Measurements from ENCODE around the gene EXOSC6. TPM values are rescaled to one million over a fixed set of nuclear protein-coding genes. Genes with fewer than 3 reads are reported as not detected.
"Not testable (repeated sequence)": the region's sequence is repeated elsewhere in the genome, so short reads cannot be mapped to it uniquely, and the experiment has no call there.

Gene EXOSC6
- total RNA-seq, 1 donor from 2014 or later, result 15.1 TPM

GRCh38 chr16:70198230-70198629 lies 53.5 kb downstream of the EXOSC6 start:
- ATAC-seq, result not testable (repeated sequence)

DNA sequence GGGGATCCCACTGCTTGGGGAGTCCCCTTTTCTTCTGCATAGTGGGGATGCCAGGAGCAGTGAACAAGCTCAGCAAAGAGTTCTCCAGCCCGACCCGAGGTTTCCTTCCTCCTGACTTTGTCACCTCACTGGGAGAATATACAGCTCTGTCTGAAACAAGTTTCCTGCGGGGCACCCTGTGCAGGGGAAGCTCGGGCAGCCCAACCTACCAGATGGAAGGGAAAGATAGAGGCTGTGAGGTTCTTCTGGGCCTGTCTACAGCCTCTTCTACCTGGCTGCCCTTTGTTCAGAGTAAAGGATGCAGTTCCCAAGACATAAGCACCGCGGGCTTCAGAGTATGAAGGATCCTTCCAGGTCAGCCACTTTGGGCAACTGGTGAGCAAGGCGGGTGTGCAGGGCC lies 54.1 kb downstream of the EXOSC6 start:
- peak; percentile 23 for ATAC-seq

Other genes starting within 250 kb of the EXOSC6 start
- 16.3 TPM for gene PDPR, start 137.6 kb downstream of the EXOSC6 start, total RNA-seq
- gene CLEC18C, start 78.2 kb downstream of the EXOSC6 start, total RNA-seq, result 0.44 TPM
- gene AARS1, start 37.6 kb upstream of the EXOSC6 start, total RNA-seq, result 53.4 TPM
- gene DDX19B, start 47.2 kb upstream of the EXOSC6 start, total RNA-seq, result 16.7 TPM
- gene DDX19A, start 95.0 kb upstream of the EXOSC6 start, total RNA-seq, result 19.2 TPM
- 1.7 TPM for gene ST3GAL2, start 187.2 kb upstream of the EXOSC6 start, total RNA-seq
- 10.0 TPM for gene FCSK, start 202.7 kb upstream of the EXOSC6 start, total RNA-seq

Data from esophagus mucosa (tissue), 1 donor.